ENCODE data around the gene TRHDE.

DNA sequence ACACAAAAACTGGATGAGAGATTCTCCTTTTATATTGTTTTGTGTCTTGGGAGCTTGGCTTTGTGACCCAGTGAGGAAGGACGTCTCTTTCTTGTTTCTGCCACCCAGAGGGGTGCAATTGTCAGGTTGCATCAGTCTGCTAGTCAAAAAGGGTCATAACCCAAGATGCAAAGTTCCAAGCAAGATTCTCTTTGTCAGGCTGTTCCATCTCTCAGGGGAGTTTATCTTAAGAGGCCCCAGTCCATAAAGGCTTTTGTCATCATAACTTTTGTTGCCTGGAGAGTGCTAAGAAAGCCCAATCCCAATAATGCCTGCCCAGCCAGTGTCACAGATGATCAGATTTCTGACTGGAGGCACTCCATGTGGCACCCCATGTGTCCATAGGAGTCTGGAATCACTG is 444.9 kb downstream of the TRHDE start:
- no peak for TF ChIP-seq POLR2AphosphoS5 (IDR thresholded peaks at IDR 0.05)
- TF ChIP-seq, protein P1, sequence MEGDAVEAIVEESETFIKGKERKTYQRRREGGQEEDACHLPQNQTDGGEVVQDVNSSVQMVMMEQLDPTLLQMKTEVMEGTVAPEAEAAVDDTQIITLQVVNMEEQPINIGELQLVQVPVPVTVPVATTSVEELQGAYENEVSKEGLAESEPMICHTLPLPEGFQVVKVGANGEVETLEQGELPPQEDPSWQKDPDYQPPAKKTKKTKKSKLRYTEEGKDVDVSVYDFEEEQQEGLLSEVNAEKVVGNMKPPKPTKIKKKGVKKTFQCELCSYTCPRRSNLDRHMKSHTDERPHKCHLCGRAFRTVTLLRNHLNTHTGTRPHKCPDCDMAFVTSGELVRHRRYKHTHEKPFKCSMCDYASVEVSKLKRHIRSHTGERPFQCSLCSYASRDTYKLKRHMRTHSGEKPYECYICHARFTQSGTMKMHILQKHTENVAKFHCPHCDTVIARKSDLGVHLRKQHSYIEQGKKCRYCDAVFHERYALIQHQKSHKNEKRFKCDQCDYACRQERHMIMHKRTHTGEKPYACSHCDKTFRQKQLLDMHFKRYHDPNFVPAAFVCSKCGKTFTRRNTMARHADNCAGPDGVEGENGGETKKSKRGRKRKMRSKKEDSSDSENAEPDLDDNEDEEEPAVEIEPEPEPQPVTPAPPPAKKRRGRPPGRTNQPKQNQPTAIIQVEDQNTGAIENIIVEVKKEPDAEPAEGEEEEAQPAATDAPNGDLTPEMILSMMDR (IDR thresholded peaks at IDR 0.05; ENCODE audit: poor library complexity, severe bottlenecking), result no peak
